Adrenal gland (tissue), 12 donors: Measurements from ENCODE around the gene OTOF. TPM values are rescaled to one million over a fixed set of nuclear protein-coding genes. Genes with fewer than 3 reads are reported as not detected.
A peak's percentile ranks its signal among the peaks of the same experiment; 100 is the strongest.

Experiments used
- DNase-seq, 7 donors: peaks; one replicate each; pipeline ENCODE4 v3.0.0-alpha.2; 2019 to 2020
- H3K27ac ChIP-seq, 5 donors: fragments of 200-600 bp; sonication (generic) in 4 of 5; 1 replicate in 3 of 5; 2 replicates in 2 of 5; pipeline versions ENCODE4 v1.5.1 to v1.8.0; 2016 to 2020; ENCODE audit warnings: mild to moderate bottlenecking in 1 of 5
- H3K27me3 ChIP-seq: fragments of 200-600 bp; 2 replicates; pipeline ENCODE4 v1.8.0; 2021
- H3K36me3 ChIP-seq, 2 donors: fragments of 200-600 bp; replicated peaks in 1 of 2; 1 replicate in 1 of 2; 2 replicates in 1 of 2; pipeline versions ENCODE4 v1.5.1 to v1.8.0; 2018 to 2022
- H3K4me1 ChIP-seq, 2 donors: fragments of 200-600 bp; replicated peaks in 1 of 2; 1 replicate in 1 of 2; 2 replicates in 1 of 2; pipeline versions ENCODE4 v1.5.1 to v1.8.0; 2018 to 2021
- H3K4me3 ChIP-seq, 4 donors: fragments of 200-600 bp; sonication (generic) in 3 of 4; one replicate each; pipeline ENCODE4 v1.5.1; 2016 to 2018
- H3K9me3 ChIP-seq, 3 donors: fragments of 200-600 bp; sonication (generic) in 1 of 3; replicated peaks in 1 of 3; 1 replicate in 2 of 3; 2 replicates in 1 of 3; pipeline versions ENCODE4 v1.5.1 to v1.8.0; 2016 to 2021
- CTCF ChIP-seq, 6 experiments: fragments of 450-650 bp in 4 of 6; fragments of 200-600 bp in 2 of 6; sonication (generic) in 1 of 6; IDR thresholded peaks; 1 replicate in 5 of 6; 2 replicates in 1 of 6; pipeline versions ENCODE4 v1.5.1 to v1.8.0; 2016 to 2021; ENCODE audit warnings: antibody characterized with exemption in 6 of 6, mild to moderate bottlenecking in 2 of 6, moderate library complexity in 1 of 6
- POLR2A ChIP-seq, 2 donors: fragments of 450-650 bp; IDR thresholded peaks; one replicate each; pipeline ENCODE4 v1.6.1; 2017; ENCODE audit warnings: antibody characterized with exemption in 2 of 2, mild to moderate bottlenecking in 2 of 2, moderate library complexity in 1 of 2
- WGBS, 4 donors: extraction: QIAGEN DNeasy Blood & Tissue Kit in 2 of 4; methylation state at CpG; one replicate each; pipeline versions ENCODE4 v1.1.5 to v1.1.7; 2013 to 2017; 5-methylcytosine and 5-hydroxymethylcytosine counted together
- intact Hi-C, 2 donors: fragments of 100-400 bp; cut with DNase I; formaldehyde crosslinking; loops; one replicate each; pipeline versions ENCODE4 v1.14.1 to v1.15.0; 2022 to 2023
- polyA plus RNA-seq, 3 donors: library from polyadenylated mRNA; stranded (reverse); fragments of 200-250 nt in 2 of 3; fragments of 350-450 nt in 1 of 3; fragmentation: Illumina TruSeq in 1 of 3; extraction: RNeasy Lipid Tissue Mini Kit (QIAGEN cat#74804) in 1 of 3; gene quantifications; one replicate each; pipeline ENCODE4 v1.2.3, GENCODE V29; 2013 to 2014
- total RNA-seq, 9 donors: library from RNA; depleted of rRNA in 4 of 9; stranded (reverse); fragments of >200 nt in 4 of 9; fragments of 120-200 nt in 1 of 9; fragmentation: NEBNext Ultra II Directional in 1 of 9; extraction: Animal tissue kit (Norgen Biotek cat#: 25700) in 1 of 9; gene quantifications; one replicate each; pipeline versions ENCODE4 v1.1.0 to v1.2.4, GENCODE V29; 2013 to 2023
- donor health status: healthy with polysubstance abuse.
- donor health status: Bipolar disorder and iron deficiency.
- donor health status: DM: yes; HTN: yes; CAD: no.
- donor health status: DM: no; HTN: no; CAD: no.
- donor health status: DM: no; HTN: no; CAD: no.
- donor health status: DM: yes; HTN: yes; CAD: no.

Gene OTOF
- total and polyA plus RNA-seq, 12 donors: 0.18 to 2.0 (median 1.1) TPM

- WGBS, 4 donors: 87 to 94% (median 90%) methylated on average over 7 to 19 of the region's 19 CpGs
- DNase-seq: peak in 3 of 7 donors; percentile 17 to 48 (median 19)
- intact Hi-C loops: loop anchor here in 1 of 2 donors (10.0 kb wide), 1 partner anchor 107 kb away; no protein-coding TSS in a partner anchor
- Histone ChIP-seq H3K27me3 (no peaks in the 10 kb centered on the region), H3K4me1 (peaks cover 0 to 6% of the 10 kb centered on the region in 2 donors), H3K9me3 (no peaks in the 10 kb centered on the region), H3K27ac (no peak overlapping the region), H3K4me3 (no peak overlapping the region), H3K36me3 (no peaks in the 10 kb centered on the region)
- no peak for TF ChIP-seq POLR2A (IDR thresholded peaks at IDR 0.05)
- no peak for TF ChIP-seq CTCF (IDR thresholded peaks at IDR 0.05)
Measured at GRCh38 chr2:26461601-26462023, 16.3 kb downstream of the OTOF start.

- WGBS, 4 donors: 90 to 96% (median 94%) methylated on average over 2 to 19 of the region's 19 CpGs
- Histone ChIP-seq H3K4me1 (peaks cover 0 to 6% of the 10 kb centered on the region in 2 donors), H3K27me3 (no peaks in the 10 kb centered on the region), H3K36me3 (no peaks in the 10 kb centered on the region), H3K27ac (no peak overlapping the region), H3K9me3 (no peaks in the 10 kb centered on the region), H3K4me3 (no peak overlapping the region)
- TF ChIP-seq CTCF (IDR thresholded peaks at IDR 0.05): no peak
- DNase-seq: peak in 3 of 7 donors; percentile 12 to 45 (median 15)
- intact Hi-C loops: loop anchor here in 1 of 2 donors (10.0 kb wide), 1 partner anchor 106 kb away; no protein-coding TSS in a partner anchor
Measured at GRCh38 chr2:26460613-26461031, 17.3 kb downstream of the OTOF start.

- 87 to 90% (median 90%) methylated on average over 15 of the region's 15 CpGs for WGBS, 4 donors
- Histone ChIP-seq H3K27me3 (no peaks in the 10 kb centered on the region), H3K4me3 (no peak overlapping the region), H3K36me3 (no peaks in the 10 kb centered on the region), H3K27ac (no peak overlapping the region), H3K9me3 (no peaks in the 10 kb centered on the region), H3K4me1 (peaks cover 0 to 6% of the 10 kb centered on the region in 2 donors)
- intact Hi-C loops: loop anchor here in 1 of 2 donors (10.0 kb wide), 1 partner anchor 105 kb away; no protein-coding TSS in a partner anchor
- TF ChIP-seq CTCF (IDR thresholded peaks at IDR 0.05) (no peak), POLR2A (IDR thresholded peaks at IDR 0.05) (no peak)
- DNase-seq: peak in 2 of 7 donors; percentile 14 to 35
Measured at GRCh38 chr2:26459991-26460612, 17.8 kb downstream of the OTOF start.

GRCh38 chr2:26458365-26459042 is 19.4 kb downstream of the OTOF start:
- WGBS, 4 donors: 85 to 96% (median 93%) methylated on average over 12 to 14 of the region's 14 CpGs
- H3K27ac ChIP-seq: no peak overlapping the region
- DNase-seq: peak in 1 of 7 donors; percentile 38

More at GRCh38 chr2:26458365-26459042, 19.4 kb downstream of the OTOF start:
- Histone ChIP-seq H3K36me3 (no peaks in the 10 kb centered on the region), H3K9me3 (no peaks in the 10 kb centered on the region), H3K4me1 (peaks cover 0 to 6% of the 10 kb centered on the region in 2 donors), H3K4me3 (no peak overlapping the region), H3K27me3 (no peaks in the 10 kb centered on the region)
- TF ChIP-seq POLR2A (IDR thresholded peaks at IDR 0.05): no peak
- TF ChIP-seq CTCF (IDR thresholded peaks at IDR 0.05): no peak
- intact Hi-C loops: no loop called here
